ENCODE results near the gene IFITM10.

DNA sequence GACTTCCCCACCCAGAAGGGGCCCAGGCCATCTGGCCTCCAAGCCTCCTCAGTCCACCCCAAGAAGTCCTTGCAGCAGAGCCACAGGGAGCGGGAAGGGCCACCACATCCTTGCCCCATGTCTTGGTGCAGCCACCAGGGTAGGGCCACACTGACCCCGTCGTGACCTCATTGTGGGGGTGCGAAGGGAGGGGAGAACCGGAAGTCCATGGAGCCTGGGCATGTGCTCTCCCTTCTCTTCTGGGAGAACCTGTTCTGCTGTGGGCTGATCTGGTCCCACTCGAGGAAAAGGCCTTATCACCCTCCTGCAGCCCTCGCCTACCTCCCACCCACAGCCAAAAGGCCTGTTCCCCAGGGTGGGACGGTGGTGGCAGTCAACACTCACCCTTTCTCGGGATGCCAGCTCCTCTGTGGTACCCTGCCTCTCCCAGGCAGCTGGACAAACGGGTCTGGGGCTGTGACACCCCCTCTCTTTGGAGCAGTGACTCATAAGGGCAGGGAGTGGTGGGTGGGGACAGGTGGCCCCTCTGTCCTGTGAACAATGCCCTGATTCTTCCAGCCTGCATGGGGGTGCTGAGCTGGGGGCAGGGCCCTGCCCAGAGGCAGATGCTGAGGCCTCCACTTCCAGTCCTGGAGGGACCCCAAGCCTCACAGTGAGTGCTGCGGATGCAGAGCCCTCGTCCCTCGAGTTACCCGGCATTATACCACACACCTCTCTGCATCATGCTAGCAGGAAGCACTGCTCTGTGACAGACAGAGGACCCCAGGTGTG is 27.9 kb upstream of the IFITM10 start:
- no peak for TF ChIP-seq GLIS3 (CRISPR knock-in tag; IDR thresholded peaks at IDR 0.05)
- TF ChIP-seq, protein P1, sequence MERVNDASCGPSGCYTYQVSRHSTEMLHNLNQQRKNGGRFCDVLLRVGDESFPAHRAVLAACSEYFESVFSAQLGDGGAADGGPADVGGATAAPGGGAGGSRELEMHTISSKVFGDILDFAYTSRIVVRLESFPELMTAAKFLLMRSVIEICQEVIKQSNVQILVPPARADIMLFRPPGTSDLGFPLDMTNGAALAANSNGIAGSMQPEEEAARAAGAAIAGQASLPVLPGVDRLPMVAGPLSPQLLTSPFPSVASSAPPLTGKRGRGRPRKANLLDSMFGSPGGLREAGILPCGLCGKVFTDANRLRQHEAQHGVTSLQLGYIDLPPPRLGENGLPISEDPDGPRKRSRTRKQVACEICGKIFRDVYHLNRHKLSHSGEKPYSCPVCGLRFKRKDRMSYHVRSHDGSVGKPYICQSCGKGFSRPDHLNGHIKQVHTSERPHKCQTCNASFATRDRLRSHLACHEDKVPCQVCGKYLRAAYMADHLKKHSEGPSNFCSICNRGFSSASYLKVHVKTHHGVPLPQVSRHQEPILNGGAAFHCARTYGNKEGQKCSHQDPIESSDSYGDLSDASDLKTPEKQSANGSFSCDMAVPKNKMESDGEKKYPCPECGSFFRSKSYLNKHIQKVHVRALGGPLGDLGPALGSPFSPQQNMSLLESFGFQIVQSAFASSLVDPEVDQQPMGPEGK (CRISPR knock-in tag; IDR thresholded peaks at IDR 0.05; ENCODE audit: borderline replicate concordance), result no peak
- TF ChIP-seq SNAI2 (CRISPR knock-in tag; IDR thresholded peaks at IDR 0.05), result no peak
- no peak for TF ChIP-seq ESRRG (CRISPR knock-in tag; IDR thresholded peaks at IDR 0.05)
- no peak for TF ChIP-seq TCF4 (CRISPR knock-in tag; IDR thresholded peaks at IDR 0.05; ENCODE audit: borderline replicate concordance)
- no peak for TF ChIP-seq ZC3H10 (CRISPR knock-in tag; IDR thresholded peaks at IDR 0.05)
- TF ChIP-seq ZNF70 (CRISPR knock-in tag; IDR thresholded peaks at IDR 0.05), result no peak
- TF ChIP-seq, protein P2, sequence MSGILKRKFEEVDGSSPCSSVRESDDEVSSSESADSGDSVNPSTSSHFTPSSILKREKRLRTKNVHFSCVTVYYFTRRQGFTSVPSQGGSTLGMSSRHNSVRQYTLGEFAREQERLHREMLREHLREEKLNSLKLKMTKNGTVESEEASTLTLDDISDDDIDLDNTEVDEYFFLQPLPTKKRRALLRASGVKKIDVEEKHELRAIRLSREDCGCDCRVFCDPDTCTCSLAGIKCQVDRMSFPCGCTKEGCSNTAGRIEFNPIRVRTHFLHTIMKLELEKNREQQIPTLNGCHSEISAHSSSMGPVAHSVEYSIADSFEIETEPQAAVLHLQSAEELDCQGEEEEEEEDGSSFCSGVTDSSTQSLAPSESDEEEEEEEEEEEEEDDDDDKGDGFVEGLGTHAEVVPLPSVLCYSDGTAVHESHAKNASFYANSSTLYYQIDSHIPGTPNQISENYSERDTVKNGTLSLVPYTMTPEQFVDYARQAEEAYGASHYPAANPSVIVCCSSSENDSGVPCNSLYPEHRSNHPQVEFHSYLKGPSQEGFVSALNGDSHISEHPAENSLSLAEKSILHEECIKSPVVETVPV (CRISPR knock-in tag; IDR thresholded peaks at IDR 0.05), result no peak
